NCI-H1694 treated with DMSO at 0.1 percent for 48 hours (cell line): ENCODE measurements around the gene TM7SF3.
"Not testable (repeated sequence)": the region's sequence is repeated elsewhere in the genome, so short reads cannot be mapped to it uniquely, and the experiment has no call there.

Experiments
- DNase-seq: peaks from one replicate; lab custom pipeline; 2025; lab: John Stamatoyannopoulos, UW

Gene TM7SF3

DNA sequence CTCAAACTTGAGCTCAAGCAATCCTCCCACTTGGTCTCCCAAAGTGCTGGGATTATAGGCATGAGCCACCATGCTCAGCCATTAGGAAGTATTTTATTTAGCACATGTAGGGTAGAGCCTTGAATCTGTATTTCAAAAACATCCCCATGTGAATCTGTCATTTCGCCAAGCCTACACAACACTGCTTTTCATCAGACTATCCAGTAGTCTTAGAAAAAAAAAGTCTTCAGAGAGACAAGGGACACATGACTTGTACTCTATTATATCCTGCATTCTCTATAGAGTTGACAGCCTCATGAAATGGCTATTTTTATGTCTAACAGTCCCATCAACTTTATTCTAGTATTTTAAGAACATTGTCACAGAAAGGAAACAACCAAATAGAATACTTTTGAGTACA, 35.4 kb downstream of the TM7SF3 start:
- no peak for DNase-seq

DNA sequence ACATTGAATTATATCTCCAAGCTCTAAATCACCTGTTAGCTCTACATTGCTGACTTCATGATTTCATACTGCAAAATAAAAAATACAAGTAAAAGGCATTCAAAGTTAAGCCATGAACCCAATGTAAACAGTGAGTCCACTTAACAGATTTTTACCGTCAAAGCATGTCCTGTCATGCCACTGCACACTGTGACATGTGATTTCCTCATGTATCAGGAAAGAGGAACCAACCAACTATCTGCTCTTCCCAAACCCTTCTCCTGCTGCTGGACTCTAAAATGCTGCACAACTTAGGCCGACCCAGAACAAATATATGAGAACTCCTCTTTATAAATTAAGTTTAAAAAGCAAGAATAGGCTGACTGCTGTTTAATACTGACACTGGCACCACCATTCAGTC, 37.5 kb downstream of the TM7SF3 start:
- no peak for DNase-seq

DNA sequence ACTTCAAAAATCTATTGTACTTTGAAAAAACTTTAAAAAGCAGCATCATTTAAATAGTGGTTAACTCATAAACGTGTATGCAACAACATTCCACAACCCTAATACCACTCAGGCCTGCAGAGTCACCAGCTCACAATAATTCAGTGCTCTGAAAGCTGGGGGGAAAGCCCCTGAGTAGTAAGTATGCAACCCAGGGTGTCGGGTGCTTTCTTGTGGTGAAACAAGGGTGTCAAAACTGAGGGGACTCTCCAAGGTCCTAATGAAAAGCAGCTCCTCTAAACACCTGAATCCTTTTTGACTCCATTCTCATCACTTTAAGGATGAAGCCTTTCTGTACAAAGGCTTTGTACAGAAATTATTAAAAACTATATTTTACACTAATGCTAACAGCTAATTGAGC, 42.2 kb downstream of the TM7SF3 start:
- no peak for DNase-seq

DNA sequence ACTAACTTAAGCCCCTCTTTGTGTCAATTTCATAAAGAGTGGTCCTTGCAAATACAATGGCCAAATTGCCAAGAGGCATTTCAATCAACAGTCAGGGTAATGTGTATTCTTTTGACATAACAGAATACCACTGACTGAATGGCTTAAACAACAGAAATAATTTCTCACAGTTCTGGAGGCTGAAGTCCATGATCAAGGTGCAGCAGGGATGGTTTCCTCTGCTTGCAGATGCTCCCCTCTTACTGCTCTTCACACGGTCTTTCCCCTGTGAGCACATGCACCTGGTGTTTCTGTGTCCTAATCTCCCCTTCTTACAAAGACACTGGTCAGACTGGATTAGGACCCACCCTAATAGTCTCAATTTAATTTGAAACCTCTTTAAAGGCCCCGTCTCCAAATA, 44.0 kb downstream of the TM7SF3 start:
- no peak for DNase-seq

DNA sequence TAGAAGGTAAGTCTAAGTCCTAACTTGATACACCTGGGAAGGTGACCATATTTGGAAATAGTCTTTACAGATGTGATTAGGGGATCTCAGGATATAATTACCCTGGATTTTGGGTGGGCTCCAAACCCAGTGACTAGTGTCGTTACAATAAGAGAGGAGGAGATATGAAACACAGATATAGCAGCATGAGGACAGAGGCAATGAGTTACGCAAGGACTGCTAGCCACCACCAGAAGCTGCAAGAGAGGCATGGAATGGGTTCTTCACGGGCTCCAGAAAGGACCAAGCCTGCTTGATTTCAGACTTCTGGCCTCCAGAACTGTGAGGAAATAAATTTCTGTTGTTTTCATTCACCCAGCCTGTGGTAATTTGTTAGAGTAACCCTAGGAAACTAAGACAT, 47.3 kb downstream of the TM7SF3 start:
- DNase-seq = no peak

DNA sequence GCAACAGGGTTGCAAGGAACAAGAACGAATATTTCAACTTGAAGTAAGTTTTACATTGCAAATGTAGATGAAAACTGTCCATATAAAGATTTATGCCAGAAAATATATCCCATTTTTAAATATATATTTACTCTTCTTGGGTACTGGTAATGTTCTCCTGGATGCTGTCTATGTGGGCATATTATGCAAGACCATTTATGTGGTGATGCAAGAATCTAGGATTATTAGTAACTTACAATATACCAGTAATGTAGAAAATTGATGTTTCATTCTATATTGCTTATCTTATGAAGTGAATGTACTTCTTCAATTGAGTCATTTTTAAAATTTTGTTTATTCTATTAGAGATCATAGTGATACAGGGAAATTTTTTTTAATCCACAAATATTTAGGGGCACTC, 50.8 kb downstream of the TM7SF3 start:
- no peak for DNase-seq

DNA sequence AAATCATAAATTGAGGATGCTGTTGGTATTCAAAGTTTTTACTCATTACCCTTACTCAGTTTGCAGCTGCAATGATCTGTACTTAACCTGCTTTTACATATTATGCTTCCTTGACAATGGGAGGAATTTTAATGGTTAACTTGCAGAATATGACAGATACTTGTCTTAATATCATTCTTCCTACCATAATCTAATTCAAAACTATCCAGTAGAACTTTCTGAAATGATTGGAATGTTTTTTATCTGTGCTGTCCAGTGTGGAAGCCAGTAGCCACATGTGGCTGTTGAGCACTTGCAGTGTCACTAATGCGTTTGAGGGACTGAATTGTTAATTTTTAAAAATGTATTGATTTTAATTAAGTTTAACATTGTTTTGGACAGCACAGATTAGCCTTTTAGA, 52.4 kb downstream of the TM7SF3 start:
- DNase-seq = no peak

DNA sequence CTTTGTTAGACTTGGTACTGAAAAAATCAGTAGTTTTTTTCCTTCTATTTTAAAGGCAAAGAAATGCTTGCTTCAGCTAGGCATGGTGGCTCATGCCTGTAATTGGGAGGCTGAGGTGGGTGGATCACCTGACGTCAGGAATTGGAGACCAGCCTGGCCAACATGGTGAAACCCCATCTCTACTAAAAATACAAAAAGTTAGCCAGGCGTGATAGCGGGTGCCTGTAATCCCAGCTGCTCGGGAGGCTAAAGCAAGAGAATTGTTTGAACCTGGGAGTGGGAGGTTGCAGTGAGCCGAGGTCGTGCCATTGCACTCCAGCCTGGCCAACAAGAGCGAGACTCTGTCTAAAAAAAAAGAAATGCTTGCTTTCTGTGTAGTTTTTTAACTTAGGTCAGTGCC, 52.8 kb downstream of the TM7SF3 start:
- not testable (repeated sequence) for DNase-seq

DNA sequence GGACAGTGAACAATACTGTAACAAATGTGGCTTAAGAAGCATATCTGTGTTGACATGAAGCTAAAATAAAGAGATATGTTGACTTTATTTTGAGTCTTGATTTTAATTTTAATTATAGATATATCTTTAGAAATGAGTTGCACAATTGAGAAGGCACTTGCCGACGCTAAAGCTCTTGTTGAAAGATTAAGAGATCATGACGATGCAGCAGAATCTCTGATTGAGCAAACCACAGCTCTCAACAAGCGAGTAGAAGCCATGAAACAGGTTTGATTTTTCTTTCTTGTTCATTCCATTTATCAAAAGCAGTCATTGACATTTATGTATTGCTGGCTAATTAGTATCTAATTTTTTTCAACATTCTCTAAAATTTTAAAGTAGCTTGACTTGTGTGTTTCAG, 60.2 kb downstream of the TM7SF3 start:
- no peak for DNase-seq

DNA sequence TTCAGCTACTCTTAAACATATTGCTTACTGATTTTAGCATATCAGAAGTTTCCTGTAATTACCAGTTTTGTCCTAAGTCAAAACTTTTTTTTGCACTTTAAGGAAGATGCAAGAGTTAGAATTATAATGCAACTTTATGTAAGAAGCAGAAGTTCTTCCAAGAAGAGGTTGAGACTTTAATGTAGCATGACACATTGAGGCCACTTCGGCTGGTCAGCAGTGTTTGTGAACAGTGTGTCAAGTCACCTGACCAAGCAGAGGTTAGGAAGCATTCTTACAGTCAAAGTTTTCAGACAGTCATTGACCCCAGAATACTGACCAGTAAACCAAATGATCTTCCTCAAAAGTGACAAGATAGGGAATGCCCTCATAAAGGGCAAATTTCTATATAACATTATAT, 60.7 kb downstream of the TM7SF3 start:
- no peak for DNase-seq

DNA sequence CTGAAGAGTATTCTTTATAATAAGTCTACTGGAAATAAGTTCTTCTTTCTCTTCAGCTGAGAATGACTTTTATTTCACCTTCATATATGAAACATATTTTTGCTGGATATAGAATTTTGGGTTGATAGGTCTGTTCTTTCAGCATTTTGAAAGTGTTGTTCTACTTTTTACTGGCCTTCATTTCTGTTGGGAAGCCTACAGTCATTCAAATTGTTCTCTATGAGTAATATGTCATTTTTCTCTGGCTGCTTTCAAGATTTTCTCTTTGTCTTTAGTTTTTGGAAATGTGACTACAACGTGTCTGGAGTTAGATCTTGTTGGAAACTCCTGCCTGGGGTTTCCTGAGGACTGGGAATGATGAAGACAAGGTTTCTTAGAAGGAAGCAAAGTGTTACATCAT, 65.9 kb downstream of the TM7SF3 start:
- no peak for DNase-seq

DNA sequence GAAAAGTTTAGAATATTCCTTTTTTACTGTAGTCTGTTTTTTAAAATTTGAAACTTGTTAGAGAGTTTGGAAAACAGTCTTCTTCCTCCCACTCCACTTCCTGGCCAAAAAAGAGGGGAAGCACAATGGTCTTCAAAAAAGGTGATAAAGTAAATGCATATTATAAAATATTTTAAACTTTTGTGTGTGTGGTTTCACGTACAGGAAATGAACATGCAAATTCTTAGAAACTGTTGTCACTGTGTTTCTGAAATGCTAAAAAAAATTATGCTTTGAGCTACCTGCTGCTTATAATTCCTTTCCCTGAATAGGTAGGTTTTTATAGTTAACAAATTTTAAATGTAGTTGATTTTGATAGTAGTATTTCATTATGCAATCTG, 73.0 kb downstream of the TM7SF3 start:
- DNase-seq = no peak

DNA sequence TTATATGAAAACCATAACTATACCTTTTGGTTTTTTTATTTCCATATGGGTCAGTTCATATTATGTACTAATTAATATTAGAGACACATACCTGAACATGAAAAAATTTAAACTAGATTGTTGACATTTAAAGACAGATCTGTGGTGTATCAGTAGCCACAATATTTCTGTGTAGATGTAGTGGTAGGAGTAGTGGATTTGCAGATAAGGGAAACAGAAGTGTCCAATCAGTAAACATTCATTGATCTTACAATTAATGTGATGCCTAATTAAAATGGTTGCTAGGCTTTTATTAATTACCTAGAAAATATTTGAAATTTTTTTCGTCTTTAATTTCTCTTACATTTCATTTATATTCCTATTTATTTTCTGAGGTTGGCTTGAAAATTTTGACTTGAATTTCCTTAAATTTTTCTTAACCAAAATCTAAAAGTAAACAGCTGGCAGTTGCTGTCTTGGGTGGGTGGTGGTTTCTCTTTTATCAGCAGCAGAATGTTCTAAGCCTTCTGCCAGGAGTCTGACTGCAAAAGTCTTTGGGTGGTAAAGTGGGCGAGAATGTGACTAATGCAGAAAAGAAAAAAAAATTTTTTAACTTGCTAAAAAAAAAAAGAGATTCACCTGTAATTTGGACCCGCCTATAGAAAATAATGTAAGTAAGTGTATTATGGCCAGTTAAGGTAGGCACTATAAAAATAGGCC, 73.5 kb downstream of the TM7SF3 start:
- DNase-seq = no peak

DNA sequence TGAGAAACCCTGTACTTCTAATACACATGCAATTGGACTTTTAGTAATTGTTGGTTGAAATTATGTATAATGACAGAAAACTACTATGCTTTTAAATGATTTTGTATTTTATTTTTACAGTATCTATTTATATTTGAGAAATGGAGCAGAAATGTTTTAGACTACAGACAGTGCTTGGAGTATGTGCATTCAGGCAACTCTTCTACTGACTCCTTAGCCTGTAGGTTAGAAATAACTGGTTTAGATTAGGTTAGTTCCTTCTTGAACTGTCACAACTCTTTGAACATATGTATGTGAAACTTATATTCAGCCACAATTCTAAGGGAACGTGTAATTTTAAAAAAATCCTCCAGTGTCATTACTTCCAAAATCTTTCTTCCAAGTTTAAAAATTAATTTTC, 74.2 kb downstream of the TM7SF3 start:
- DNase-seq = no peak

DNA sequence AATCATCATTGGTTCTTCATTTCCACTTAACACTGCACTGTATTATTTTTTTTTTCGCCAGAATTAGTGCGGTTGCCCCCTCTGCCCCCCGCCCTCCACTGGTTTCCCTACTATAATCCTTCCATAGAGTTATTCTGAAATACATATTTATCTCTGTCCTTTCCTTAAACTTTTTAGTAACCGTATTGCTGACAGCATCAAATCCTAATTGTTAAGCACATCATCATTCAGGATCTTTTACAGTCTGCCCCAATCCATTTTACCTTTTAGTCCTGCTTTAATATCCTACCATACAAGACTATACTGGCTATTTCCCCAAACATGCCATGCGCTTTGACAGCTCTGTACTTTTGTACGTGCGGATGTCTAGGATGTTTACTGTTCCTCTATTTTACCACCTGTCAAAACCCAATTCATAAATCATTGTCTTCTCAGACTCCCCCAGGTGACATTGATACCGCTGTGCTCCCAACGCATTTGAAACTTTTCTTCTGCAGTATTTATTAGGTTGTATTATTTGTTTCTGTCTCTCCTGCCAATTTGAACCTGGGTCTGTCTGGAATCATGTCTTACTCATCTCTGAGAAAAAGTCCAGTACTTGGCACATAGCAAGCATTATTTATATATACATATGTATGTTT, 74.9 kb downstream of the TM7SF3 start:
- DNase-seq = no peak

DNA sequence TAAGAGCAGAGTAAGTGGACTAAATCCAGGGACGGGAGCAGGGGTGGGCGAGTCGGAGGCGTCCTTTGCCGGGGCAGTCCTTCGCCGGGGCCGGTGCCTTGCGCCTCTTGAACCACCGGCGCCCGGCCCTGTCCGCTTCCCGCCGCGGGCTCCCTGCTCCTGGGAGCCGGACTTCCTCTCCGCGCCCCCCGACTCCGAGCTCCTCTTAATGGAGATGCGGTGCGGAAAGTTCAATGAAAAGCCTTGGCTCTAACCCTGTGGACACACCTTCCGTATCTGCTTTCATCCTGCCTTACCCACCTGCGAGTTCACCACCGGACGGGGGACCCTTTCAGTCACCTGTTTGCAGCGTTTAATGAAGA, 75.5 kb downstream of the TM7SF3 start:
- peak; percentile 35 for DNase-seq

DNA sequence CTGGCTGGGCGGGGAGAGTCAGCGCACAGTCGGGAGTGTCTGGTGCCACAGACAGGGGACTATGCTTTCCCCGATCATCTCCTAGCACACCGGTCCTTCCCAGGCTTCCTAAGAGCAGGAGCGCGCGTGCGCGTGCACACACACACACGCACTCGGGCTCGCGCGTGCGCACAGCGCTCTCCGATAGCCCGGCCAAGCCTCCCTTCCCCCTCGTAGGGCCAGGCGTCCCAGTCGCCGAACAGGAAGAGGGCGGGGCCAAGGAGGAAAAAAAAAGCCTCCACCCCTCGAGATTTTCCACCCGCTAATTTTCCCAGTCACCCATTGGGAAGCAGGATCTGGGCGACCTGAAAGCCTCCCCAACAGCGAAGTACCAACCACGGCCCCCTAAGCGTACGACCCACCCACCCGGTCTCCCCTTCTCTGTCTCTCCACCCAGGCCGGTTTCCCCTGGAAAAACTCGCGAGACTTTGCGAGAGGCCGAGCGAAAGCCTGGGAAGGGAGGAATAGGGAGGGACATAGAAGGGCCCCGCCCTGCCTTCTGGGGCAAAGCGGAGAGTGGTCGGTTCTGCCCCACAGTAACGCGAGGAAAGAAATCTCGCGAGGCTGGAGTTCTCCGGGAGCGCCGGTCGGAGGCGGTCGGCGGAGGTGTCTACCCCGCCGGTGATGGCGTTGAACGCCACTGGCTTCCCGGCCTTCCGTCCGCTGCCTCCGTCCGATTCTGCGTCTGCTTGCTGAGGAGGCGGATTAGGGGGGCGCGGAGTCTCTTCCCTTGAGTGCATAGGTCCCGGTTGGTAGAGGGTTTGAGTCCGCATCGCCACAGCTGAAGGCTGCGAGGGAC, 76.1 kb downstream of the TM7SF3 start, which contains the start of the genes FGFR1OP2 and INTS13:
Gene FGFR1OP2, plus strand, starts transcription at position 608 of the 838 bp plus-strand sequence. CDS start 15,689 bp downstream, outside the sequence.
Gene INTS13, minus strand, starts transcription at position 119 of the 838 bp plus-strand sequence. CDS start 1,178 bp downstream, outside the sequence.
- DNase-seq = peak; percentile 98

DNA sequence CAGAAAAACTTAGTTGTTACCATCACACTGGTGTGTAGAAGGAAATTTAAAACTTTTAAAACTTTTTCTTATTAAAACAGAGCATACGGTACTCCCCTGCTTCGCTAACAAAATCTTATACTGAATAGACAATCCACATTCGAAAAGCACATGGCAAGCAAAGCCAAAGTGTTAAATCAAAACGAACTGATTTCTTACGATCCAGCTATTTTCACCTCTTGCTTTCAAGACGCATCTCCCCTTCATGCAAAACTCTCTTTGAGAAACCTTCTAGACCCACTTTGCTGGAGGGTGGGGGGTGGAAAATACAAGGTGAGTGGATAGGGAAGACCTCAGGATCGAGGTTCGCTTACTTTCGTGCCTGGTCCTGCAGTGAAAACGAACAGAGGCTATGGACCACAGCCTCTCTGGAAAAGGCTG, 76.7 kb downstream of the TM7SF3 start:
- no peak for DNase-seq

DNA sequence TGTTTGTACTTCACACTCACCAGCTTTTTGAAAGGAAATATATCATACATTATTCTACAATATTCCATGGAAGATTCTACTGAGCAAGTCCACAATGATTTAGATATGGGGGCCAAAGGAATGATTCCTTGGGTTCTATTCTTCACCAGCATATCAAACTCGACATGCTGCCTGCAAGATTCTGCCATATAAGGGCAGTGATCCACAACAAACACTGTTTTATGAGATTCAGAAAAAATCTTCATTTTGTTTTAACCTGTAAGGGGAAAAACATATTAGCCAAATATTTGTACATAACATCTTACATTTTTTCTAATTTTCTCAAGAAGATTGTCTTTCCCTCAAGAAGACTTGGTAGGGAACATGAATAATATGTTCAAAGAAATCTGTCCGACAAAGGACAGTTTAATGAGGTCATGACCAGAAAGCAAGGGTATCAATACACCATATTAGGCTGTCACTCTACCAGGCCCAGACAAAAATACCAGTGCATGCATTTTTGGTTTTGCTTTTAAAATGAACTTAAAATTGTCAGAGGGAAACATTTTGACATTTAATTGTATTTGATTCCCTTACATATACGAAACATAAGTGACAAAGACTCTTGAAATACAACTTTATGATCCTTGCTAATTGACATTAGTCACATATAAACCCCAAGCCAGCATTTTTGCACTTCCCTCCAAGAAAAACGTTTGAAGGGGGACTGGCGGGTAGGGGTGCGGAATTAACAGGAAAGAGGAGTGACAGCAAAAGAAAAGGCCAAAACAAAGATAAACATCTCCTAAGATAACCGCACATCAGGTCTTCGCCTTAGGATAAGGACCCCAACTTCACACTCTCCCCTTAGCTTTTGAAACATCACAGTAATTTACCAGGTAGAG, 77.4 kb downstream of the TM7SF3 start:
- no peak for DNase-seq

DNA sequence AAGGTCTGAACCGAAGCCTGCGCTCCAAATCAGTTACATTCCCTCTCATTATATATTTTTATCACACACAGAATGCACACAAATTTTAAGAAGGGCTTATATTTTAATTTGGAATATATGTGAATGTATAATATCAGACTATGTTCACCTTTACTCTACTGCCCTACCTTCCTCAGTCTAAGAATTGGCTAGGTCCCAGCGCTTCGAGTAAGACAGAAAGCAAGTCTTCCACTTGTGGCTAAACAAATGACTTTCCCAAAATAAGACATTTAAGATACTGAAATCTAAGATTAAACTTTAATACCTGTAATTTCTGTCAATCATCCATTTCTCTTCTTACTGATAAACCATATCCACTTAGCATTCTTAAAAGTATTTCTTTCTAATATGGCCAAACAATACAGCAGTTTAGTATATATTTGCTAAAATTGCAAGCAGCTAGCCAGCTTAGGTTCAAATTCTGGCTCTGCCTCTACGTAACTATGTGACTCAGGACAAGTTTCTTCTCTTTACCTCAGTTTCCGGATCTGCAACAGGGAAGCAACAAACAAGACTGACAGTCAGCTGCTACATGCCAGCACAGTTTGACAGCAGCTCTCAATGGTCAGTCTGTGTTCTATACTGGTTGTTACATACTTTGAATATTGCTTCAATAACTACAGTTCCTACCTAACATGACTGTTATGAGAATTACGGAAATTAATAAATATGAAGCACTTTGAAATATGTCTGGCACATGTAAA, 78.4 kb downstream of the TM7SF3 start:
- no peak for DNase-seq

DNA sequence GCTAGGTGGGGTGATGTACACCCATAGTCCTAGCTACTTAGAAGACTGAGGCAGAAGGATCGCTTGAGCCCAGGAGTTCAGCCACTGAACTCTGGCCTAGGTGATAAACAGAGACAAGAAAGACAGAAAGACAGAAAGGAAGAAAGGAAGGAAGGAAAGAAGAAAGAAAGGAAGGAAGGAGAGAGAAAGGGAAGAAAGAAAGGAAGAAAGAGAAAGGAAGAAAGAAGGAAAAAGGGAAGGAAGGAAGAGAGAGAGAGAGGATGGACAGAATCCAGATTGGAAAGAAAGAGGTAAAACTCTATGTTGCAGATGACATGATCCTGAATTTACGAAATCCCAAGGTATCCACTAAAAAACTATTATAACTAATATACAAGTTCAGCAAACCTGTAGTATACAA, 84.6 kb downstream of the TM7SF3 start:
- DNase-seq = no peak
